LoVo (cell line): Measurements from ENCODE around the gene ASB16.

Experiments used
- DNase-seq: peaks from one replicate; pipeline ENCODE4 v3.0.0-alpha.2; 2016; ENCODE audit warnings: low spot score

Gene ASB16

DNA sequence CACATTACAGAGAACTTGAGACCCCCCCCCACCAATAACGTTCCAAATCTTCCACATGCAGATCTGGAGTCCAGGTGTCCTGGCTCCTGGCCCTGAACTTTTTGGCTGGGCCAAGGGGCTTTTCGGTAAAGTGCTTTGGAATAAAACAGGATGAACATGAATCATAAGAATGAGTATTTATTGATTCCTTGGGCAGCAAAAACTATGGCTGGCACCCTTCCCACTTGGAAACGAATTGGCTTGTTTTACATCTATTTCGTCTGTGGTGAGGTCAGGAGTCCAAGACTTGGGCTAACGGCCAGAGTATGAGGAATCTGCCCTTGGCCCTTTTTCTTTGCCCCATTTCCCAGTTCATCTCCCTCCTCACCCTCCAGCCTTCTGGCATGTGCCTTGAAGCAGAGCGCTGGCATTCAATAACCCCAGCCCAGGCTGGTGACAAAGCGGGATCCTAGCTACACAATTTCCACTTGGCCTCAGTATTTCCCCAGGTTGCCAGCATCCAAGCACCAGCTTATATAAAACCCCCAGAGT, 53.1 kb downstream of the ASB16 start:
- no peak for DNase-seq
